ENCODE measurements around the gene GATAD2A.

GRCh38 chr19:19402656-19403372 lies 2.7 kb upstream of the GATAD2A start:
- TF ChIP-seq CTCF (conservative IDR thresholded peaks at IDR 0.05 in 1 of 2, IDR thresholded peaks at IDR 0.05 in 1 of 2; ENCODE audit: extremely low read depth in 1 of 2, insufficient read depth in 1 of 2, low read depth in 1 of 2, low read length in 2 of 2) (no peak), EZH2 (IDR thresholded peaks at IDR 0.05; ENCODE audit: borderline replicate concordance, low read length) (no peak)

All from mammary epithelial cell (primary cell).